Pons (tissue), 1 donor: ENCODE data around the gene UFSP1.
A peak's percentile ranks its signal among the peaks of the same experiment; 100 is the strongest.
"Not testable (repeated sequence)": the region's sequence is repeated elsewhere in the genome, so short reads cannot be mapped to it uniquely, and the experiment has no call there.

Source experiments
- DNase-seq: peaks from one replicate; pipeline ENCODE4 v3.0.0-alpha.2; 2016; ENCODE audit warnings: low spot score

UFSP1 gene

GRCh38 chr7:100859856-100860255 is 29.7 kb downstream of the UFSP1 start:
- no peak for DNase-seq

GRCh38 chr7:100856871-100857282 is 32.6 kb downstream of the UFSP1 start:
- no peak for DNase-seq

- DNase-seq, result no peak
Observed at GRCh38 chr7:100855515-100855914, 34.0 kb downstream of the UFSP1 start.

- not testable (repeated sequence) for DNase-seq
Observed at GRCh38 chr7:100854899-100855298, 34.6 kb downstream of the UFSP1 start.

GRCh38 chr7:100854146-100854895 is 35.2 kb downstream of the UFSP1 start:
- no peak for DNase-seq

- DNase-seq, result peak; percentile 78
Observed at GRCh38 chr7:100852048-100852872, 37.3 kb downstream of the UFSP1 start, which contains the start of gene SLC12A9. SLC12A9 (plus strand) TSS chr7:100852713; CDS start chr7:100854198, 1,485 bp downstream.

GRCh38 chr7:100847360-100847759 is 42.2 kb downstream of the UFSP1 start:
- DNase-seq, result no peak

- DNase-seq, result no peak
Observed at GRCh38 chr7:100840470-100841100, 48.9 kb downstream of the UFSP1 start.

GRCh38 chr7:100839361-100839760 is 50.2 kb downstream of the UFSP1 start:
- DNase-seq, result no peak
